HG02571 (cell line): ENCODE results near the gene CYTH1.

Source experiments
- ATAC-seq: cut with Tn5 transposase; IDR thresholded peaks from one replicate; pipeline ENCODE4 v1.9.1; 2021; ENCODE audit warnings: mild to moderate bottlenecking, moderate library complexity; ENCODE audit not compliant: unreplicated experiment

The CYTH1 gene

DNA sequence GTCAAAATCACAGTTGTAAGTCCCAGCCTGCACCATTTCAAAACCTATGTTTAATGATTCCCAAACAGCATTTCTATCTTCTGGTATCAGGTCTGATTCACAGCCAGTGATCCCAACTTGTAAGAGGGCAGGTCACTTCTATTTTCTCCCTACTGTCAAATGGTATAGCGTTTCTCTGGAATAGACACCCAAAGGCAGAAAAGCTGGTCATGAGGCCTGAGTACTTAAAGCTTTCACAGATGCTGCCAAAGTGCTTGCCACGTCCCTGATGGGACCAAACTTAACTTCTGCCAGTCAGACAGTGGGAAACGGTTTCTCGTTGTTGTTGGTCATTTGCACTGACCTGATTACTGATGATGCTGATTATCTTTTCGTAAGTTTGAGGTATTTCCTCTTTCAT is 43.4 kb downstream of the CYTH1 start:
- ATAC-seq, result no peak

DNA sequence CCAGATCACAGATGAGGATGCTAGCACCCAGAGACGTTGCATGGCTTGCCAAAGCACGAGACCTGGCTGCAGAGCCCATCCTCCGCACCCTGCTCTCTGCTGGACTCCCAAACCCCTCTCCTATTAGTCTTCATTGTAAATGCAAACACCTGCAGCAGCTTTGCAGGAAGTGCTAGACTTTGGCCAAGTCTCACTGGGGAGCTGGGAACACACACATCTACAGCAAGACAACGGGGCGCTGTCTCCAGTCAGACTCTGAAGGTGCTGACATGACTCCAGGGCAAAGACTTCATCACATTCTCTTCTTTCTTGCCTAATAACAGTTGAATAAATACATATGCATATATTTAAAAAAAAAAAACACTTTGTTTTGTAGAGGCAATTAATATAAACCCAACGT is 43.8 kb downstream of the CYTH1 start:
- no peak for ATAC-seq

DNA sequence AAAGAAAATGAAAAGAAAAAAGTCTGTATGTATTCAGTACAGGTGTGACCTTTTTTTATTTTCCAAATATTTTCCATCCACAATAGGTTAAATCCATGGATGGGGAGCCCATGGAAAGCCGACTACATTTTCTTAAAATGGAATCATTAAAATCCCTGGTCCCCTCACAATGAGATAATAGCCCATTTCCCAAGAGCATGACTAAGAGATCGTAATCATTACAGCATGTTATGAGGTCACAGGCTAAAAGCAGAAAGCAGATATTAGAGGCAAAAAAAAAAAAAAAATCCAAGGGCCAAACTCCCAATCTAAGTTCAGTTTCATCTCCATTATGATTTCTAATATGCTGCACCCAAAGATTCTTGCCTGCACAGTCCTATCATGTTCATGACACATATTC is 44.7 kb downstream of the CYTH1 start:
- no peak for ATAC-seq

DNA sequence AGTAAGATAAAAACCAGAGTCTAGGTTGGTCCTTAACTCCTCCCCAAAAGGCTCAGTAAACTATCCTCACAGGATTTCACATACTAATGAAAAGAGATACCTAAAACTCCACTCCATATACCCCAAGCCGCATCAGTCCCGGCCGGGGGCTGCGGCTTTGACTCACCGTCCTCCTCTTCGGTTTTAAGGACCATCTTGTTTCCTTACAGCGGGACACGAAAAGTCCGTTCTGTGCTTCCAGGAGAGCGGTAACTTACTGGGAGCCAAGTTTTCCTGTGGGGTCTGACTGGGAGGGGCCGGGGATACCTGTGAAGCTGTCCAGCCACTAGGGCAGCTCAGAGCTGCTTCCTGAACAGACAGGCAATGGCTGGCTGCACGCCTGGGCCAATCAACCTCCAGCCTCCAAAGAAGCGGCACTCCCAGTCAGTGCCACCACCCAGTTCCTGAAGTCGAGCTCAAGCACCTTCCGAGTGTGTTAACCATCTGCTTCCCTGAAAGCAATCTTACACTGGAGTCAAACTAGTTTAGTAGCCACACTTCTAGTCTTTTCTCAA is 45.5 kb downstream of the CYTH1 start:
- ATAC-seq, result no peak

DNA sequence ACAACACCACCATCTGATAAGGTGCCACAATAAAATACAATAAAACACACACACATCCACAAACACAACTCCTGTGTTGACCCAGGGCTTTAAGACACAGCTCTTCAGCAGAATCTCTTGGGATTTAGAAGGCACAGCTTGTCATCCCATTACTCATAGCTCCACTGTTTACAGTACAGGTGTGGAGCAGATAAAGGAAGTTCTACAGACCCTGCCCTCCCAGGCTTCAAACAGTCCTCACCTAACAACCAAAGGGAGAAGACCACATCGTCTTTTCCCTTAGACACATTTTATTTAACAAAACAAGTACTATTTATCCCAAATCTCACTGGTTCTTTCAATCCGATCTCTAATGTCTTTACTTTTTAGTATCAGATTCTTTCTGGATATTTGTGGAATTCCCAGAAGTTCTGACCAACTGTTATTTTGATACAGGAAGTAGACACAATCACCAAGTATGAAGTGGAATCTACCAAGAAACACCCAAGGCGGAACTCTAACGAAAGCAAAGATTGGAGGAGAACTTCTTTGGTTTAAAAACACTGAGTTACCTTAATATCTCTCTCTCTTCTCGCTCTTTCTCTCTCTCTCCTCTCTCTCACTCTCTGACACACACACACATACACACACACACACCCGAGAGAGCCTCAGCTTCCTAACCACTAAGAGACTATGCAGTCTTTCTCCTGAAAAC is 46.1 kb downstream of the CYTH1 start:
- no peak for ATAC-seq

DNA sequence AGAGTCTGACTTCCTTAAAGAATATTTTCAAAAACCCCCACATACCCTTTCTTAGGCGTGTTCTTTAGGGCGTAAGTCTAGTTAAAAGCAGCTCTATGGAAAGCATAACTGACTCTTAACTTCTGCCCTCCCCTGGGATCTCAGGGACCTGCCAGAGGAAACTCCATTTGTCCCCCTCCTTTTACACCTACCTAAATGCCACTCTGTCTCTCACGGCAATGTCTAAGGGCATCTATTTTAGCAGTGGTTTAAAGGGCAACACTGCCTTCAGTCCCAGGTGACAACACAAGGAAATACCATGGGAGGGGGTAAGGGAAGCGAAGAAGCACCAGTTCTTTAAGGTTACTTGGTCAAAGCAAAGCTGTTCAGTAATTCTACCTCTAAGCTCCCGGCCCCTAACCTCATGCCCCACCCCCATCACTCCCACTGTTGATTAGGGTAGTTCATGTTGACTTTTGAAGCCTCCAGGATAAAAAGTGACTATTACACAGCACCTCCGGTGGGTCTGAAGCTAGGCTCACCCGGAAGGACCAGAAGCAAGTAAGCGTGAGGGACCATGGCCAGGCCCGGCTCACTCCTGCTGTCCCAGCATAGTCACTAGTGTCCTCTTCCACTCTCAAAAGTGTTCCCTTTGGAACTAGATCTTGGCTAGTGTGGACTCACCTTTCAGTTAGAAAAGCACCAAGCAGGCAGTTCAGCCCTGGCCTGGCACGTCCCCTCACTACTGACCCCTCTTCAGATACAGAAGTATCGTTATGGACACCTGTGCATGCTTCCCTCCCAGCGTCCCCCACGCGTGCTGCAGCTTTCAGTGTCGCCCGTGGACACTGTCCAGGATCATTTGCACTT is 47.1 kb downstream of the CYTH1 start:
- no peak for ATAC-seq

DNA sequence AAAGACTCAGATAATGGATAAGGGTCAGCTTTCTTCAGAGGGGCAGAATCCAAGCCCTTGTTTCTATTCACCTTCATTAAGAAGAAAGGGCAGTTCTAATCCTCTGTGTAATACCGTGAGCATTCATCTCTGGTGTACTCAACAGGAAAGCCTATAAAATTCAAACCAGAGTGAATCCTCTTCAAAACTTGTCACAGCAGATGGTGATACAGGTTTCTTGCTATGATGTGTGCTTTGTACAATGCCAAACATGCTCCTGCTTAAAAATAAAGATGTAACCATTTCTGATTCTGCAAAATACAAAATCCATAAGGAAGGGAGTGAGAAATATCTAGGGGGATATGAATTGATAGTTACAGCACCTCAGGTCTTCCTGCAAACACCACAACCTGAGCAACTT is 49.7 kb downstream of the CYTH1 start:
- no peak for ATAC-seq

DNA sequence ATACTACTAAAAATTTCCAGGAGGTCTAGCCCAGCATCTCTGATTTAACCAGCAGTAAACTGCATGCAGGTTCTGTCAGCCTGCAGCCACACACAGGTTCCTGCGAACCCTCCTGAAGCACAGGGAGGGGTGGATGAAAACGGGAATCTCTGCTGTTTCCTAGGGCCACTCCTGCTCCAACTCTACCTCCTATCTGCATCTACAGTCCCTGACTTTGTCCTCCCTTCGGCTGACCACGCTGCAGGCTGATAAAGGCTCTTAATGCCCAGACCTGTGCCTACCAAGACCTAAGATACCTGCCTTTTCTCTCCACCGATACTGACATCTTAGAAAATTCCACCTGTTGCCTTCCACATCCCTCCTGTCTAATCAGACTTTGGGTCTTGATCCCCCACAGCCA is 50.2 kb downstream of the CYTH1 start:
- ATAC-seq, result no peak

DNA sequence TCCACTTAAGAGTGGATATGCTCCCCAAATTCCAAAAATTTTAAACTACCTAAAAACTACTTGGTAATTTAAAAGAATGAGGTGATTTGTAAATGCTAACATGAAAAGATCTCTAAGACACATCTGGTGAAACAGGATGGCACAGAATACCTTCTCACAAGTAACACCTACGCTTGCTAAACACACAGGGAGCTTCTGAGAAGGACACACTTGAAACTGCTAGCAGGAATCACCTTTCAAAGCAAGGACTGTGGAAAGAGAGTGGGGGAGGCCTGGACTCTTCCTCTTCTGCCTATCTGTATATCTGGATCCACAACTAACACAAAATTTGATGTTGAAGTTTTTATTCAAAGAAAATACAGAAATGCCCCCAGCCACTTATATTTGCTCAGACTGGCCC is 52.4 kb downstream of the CYTH1 start:
- ATAC-seq, result no peak

DNA sequence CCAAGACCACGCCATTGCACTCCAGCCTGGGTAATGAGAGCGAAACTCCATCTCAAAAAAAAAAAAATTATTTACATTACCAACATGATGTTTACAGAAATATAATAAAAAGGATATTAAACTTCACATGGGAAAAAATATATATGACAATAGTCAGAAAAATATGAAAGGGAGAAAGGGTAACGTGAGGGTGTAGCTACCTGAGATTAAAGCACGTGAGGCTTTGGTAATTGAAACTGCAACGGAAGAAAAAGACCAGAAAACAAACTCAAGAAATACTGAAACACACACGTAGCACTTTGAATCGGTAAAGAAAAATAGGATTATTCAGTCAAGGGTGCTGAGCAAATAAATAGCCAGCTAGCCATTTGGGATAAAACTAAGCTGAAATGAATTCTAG is 53.6 kb downstream of the CYTH1 start:
- no peak for ATAC-seq

DNA sequence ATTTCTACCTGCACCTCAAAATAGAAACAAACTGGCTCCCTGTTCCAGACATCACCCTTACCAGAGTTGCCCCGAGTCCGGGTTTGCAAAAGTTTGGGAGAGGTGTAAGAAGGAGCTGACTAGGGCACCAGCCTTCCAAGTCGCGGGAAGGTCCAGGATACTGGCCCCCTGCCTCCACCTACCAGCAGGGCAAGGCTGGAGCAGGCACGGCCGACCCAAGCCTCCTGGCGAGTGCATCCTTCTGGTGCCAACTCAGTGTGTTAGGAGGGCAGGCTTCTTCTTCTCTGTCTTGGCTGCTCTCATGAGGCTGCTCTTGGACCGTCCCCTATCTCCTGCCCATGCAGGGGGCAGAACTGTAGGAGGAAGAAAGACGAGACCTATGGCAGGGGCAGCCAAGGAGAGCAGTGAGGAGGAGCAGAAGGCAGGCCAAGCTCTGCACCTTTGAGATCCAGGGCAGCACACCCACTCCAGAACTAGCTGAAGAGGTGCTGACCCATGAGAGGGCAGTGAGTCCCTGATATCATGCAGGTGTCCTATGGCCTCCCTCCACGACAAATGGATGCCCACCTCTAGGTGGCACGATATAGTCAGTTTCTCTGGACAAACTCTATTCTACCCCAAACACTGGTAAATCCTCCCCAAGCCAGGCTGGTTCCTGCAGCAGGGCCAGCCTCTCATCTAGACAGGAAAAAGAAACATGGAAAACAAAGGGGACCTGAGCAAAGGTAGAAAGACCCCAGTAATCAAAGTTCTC is 54.4 kb downstream of the CYTH1 start:
- no peak for ATAC-seq

DNA sequence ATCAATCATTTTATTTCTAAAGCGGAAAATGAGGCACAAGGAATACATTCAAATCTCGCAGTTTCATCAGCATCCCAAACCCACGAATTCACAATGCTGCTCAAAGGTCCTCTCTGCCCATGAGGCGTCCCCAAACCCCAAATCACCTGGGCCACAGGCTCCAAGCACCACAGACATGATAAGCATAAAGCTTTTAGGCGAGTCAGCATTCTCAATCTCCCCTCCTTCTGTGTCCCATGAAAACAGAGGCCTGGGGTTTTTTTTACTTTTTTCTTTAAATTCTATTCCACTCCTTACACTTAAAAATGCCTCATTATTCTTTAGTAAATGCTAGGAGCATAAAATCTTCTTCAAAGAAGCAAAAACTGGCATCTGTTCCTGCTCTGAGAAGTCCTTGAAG is 55.0 kb downstream of the CYTH1 start:
- no peak for ATAC-seq

DNA sequence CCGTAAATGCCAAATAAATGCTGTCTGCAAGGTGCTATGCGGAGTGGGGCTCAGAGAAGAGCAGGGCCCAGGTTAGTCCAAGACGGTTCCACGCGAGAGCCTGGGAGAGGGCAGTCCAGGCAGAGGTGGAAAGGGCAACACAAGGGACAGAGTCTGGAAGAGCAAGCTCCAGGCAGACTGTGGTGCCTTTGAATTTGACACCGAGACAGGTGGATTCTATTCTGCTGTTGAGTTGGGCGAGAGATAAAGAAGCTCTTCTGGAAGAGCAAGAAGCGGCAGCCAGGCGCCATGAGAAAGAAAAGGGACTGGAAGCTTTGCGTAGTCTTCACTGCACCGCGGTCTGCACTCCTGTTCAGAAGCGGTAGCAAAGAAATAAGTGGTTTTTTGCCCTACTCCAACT is 55.6 kb downstream of the CYTH1 start:
- no peak for ATAC-seq

DNA sequence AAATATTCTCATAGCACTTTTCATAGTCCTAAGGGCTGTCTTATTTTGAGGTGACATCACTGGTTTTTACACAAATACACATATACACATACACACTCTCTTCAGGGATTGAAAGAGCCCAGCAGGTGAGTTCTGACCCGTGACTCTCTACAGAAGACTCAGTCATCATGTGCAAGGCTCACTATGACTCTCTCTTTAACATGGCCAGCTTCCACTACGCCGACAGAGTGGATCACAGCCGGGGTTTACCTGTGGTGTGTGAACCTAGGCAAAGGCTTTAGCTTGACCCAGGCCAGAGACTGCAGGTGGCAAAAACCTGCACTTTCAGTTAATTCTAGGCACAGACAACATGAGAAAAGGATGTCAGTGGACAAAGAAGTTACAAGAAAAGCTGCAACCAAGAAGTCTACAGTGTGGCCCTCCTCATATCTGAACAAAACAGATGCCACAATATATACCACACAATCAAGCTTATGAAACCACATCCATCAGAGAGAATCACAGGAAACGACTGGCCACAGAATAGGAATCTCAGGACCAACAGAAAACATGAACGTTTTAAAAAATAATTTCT is 56.5 kb downstream of the CYTH1 start:
- peak; percentile 42 for ATAC-seq

DNA sequence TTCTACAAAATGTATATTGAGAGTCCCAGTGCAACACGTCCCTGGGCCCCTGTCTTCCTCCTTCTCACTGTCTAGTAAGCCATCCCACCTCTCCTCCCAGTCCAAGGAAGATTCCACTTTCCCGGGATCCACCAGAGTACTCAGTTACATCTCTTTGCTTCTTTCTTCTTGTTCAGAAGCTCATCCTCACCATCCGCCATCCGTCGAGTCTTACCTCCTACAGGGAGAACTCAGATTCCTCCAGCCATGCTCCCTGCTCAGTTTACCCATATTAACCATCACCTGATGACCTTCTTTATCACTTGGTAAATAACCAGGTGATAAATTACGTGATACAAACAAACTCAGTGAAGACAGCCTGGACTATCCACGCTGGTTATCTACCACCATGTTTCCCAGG is 57.1 kb downstream of the CYTH1 start:
- no peak for ATAC-seq

DNA sequence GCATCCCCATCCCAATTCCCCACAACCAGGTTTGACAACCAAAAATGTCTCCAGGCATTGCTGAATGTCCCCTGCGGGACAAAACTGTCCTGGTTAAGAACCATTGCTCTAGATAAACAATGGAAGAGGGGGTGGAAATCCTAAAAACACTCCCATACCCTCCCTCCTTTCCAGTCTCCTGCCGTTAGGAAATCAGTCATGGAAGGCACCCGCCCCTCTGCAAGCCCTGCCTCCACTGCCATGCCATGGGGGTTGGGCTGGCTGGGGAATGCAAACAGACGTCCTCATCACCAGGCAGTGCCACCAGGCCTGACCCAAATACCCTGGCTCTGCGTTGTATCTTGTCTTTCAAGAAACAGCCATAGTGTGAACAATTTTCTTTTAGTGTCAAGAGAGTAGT is 57.5 kb downstream of the CYTH1 start:
- no peak for ATAC-seq

DNA sequence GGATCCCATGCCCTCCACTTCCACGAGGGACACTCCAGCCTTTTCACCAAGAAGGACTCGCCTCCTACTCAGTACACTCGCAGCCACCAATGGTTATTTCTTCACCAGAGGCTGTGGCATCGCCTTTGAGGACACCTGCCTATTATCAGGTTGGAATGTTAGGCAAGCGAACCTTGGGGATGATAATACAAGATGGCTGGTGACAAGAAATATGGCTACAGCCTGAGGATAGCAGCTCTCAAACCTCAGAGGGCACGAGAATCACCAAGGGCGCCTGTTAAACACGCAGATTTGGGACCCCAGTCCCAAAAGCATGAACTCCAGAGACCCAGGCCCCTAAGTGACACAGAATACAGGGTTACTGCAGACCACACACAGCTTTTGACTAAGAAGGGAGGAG is 58.1 kb downstream of the CYTH1 start:
- ATAC-seq, result no peak

DNA sequence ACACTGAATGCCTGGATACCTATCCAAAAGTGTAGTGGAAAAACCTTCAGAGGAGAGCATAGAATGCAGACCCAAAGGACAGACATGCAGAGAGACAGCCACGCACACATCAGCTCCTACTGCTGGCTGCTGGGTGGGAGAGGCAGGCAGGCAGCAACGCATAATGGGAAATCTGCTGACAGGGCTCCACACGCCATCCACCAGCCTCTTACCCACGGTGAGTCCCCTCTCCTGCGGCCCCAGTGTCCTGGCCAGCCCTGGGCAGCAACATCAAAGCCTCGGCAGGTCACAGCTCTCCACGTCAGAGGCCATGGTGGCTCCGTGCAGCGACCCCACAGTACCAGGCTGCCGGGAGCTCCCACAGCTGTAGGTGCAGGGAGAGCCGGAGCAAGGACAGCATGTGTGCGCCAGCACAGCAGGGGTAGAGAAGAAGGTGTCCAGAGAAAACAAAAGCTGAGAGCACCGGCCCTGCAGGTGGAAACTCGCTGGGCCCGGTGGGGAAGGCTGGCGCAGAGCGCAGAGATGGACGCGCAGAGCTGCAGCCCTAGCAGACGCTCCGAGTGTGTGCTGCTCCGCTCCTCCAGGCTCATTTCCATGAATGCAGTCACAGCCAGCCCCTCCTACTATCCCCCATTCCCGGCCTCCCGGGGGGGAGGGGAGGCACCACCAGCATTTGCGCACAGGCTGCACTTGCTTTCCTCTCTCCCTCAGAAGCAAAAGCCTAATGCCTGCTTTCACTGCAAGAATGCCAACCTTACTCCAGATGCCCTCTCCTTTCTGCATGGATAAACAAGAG is 58.9 kb downstream of the CYTH1 start:
- no peak for ATAC-seq

DNA sequence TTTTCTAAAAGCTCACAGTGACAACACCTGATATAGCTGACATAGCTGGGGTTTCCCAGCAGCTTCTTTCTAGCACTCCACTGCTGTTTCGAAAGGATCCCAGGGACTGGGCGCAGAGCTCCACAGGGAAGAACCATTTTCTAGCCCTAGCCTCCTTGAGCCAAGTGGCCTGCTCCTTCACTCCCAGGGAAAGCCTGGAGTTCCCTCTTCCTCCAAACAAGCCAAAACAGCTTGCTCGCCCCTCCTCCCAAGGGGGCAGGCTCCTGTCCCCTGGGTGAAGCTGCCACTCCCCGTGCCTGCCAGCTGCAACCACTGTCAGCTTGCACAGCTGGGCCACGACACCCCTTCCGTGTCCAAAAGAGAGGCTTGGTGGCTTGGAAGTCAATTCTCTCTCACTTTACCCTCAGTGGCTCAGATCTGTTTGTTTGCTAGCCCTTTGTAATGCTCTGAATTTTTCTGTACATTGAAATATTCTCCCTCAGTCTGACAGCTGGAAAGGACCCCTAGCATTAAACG is 59.8 kb downstream of the CYTH1 start:
- no peak for ATAC-seq

DNA sequence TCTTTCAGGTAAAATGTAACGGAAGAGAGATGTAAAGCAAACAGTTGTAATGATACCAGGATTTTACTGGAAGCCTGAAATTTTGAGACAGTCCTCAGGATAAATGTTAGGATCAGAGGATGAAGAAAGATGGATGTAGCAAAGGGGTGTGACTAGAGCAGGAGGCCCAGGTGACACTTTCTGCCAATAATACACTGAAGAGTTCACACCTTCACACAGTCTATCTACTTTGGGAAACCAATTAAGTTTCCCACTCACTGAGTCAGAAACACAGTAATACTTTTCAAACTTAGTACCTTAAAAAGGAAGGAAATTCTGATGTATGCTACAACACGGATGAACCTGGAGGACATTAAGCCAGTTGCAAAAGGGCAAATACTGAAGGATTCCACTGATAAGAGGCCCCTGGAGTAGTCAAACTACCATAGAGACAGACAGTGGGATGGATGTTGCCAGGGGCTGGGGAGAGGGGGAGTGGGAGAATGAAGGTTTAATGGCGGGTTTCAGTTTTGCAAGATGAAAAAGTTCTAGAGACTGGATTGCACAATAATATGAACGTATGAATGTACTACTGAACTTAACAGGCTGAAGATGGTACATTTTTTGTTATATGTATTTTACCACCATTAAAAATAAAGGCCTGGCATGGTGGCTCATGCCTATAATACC is 62.3 kb downstream of the CYTH1 start:
- ATAC-seq, result no peak
